Measurements from ENCODE around the gene PRLR.

- no peak for TF ChIP-seq FOXK2 (IDR thresholded peaks at IDR 0.05)
- TF ChIP-seq SUZ12 (IDR thresholded peaks at IDR 0.05): no peak
- TF ChIP-seq SP1 (IDR thresholded peaks at IDR 0.05): no peak
- TF ChIP-seq FOXM1 (IDR thresholded peaks at IDR 0.05; ENCODE audit: borderline replicate concordance): no peak
- TF ChIP-seq NFRKB (IDR thresholded peaks at IDR 0.05): no peak
- TF ChIP-seq HDGF (IDR thresholded peaks at IDR 0.05; ENCODE audit: borderline replicate concordance): no peak
- no peak for TF ChIP-seq BHLHE40 (IDR thresholded peaks at IDR 0.05; ENCODE audit: borderline replicate concordance)
- no peak for TF ChIP-seq ZNF384 (IDR thresholded peaks at IDR 0.05)
- TF ChIP-seq TARDBP (IDR thresholded peaks at IDR 0.05): no peak
- TF ChIP-seq FOXA1 (IDR thresholded peaks at IDR 0.05): no peak
- TF ChIP-seq LEF1 (IDR thresholded peaks at IDR 0.05; ENCODE audit: borderline replicate concordance): no peak
- no peak for TF ChIP-seq ARNT (IDR thresholded peaks at IDR 0.05)
- no peak for TF ChIP-seq PKNOX1 (IDR thresholded peaks at IDR 0.05)
- TF ChIP-seq ELF4 (IDR thresholded peaks at IDR 0.05): no peak
Observed at GRCh38 chr5:35015063-35015462, 215.2 kb downstream of the PRLR start.
